ENCODE measurements around the gene MGAT4A.

MGAT4A gene

DNA sequence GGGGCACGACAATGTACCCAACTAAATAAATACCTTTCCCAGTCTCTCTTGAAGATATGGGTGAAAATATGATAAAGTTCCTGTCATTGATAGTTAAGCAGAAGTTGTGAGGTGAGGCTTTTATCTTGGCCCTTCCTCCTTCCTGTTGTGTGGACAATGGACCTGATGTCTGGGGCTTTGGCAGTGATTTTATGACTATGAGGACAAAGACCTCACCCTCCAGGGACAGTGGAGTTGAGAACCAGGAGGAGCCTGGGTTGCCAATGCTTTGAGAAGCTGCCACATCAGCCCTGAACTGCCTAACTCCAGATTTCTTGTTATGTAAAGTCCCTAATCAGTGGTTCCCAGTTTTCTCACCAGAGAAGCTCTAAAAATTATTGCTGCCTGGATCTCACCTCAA is 20.8 kb upstream of the MGAT4A start:
- no peaks in the 10 kb centered on the region for H3K27me3 Mint-ChIP-seq
- ATAC-seq (replicated peaks; ENCODE audit: extremely low read depth, poor library complexity, severe bottlenecking) = no peak
- no peaks in the 10 kb centered on the region for H3K36me3 Mint-ChIP-seq (ENCODE audit: insufficient read depth)
- peaks cover 36% of the 10 kb centered on the region for H3K4me1 Mint-ChIP-seq
- DNase-seq (ENCODE audit: low spot score in 2 of 2) = no peak
- no peaks in the 10 kb centered on the region for H3K9me3 Mint-ChIP-seq
- H3K27ac Mint-ChIP-seq (ENCODE audit: low read depth) = no peak overlapping the region
- no peak overlapping the region for H3K4me3 Mint-ChIP-seq

- no peaks in the 10 kb centered on the region for H3K27me3 Mint-ChIP-seq
- H3K4me3 Mint-ChIP-seq = no peak overlapping the region
- H3K9me3 Mint-ChIP-seq = no peaks in the 10 kb centered on the region
- no peaks in the 10 kb centered on the region for H3K36me3 Mint-ChIP-seq (ENCODE audit: insufficient read depth)
- H3K4me1 Mint-ChIP-seq = peaks cover 36% of the 10 kb centered on the region
- ATAC-seq (replicated peaks; ENCODE audit: extremely low read depth, poor library complexity, severe bottlenecking) = no peak
- H3K27ac Mint-ChIP-seq (ENCODE audit: low read depth) = no peak overlapping the region
- no peak for DNase-seq (ENCODE audit: low spot score in 2 of 2)
Measured at GRCh38 chr2:98750593-98751282, 19.8 kb upstream of the MGAT4A start.

GRCh38 chr2:98749066-98749450 is 18.1 kb upstream of the MGAT4A start:
- peak; percentile 46 for ATAC-seq (replicated peaks; ENCODE audit: extremely low read depth, poor library complexity, severe bottlenecking)
- H3K27ac Mint-ChIP-seq (ENCODE audit: low read depth) = peak overlapping the region; percentile 0
- DNase-seq (ENCODE audit: low spot score in 2 of 2) = no peak
- H3K4me3 Mint-ChIP-seq = no peak overlapping the region
- no peaks in the 10 kb centered on the region for H3K27me3 Mint-ChIP-seq
- no peaks in the 10 kb centered on the region for H3K36me3 Mint-ChIP-seq (ENCODE audit: insufficient read depth)
- H3K4me1 Mint-ChIP-seq = peaks cover 39% of the 10 kb centered on the region
- H3K9me3 Mint-ChIP-seq = no peaks in the 10 kb centered on the region

DNA sequence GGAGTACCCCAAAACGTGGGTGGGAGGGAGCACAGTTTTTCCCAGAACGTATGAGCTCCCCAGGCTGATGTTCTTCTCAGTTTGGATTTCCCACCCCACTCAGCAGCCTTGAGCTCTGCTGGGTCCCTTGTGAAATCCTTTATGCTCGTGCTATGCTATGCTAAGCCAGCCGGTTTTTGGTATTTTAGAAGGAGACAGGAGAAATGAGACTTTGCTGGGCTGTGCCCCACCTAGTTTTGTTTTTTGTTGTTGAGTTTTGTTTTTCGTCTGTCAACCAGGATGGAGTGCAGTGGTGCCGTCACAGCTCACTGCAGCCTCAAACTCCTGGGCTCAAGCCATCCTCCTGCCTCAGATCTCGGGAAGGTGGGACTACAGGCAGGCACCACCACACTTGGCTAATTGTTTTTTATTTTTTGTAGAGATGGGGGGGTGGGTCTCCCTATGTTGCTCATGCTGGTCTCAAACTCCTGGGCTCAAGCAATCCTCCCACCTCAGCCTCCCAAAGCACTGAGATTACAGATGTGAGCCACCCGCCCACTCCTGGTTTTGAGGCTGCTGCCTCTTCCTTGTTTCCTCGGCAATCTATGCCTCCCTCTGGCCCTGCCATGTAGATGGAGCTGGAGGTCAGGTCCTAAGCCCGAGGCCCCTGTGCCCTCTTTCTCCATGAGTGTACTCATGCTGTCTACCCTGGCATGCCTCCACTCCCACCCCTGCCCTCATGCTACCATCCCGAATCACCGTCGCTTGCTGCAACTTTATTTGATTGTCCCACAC is 17.5 kb upstream of the MGAT4A start:
- Mint-ChIP-seq H3K27me3 (no peaks in the 10 kb centered on the region), H3K4me3 (no peak overlapping the region), H3K36me3 (ENCODE audit: insufficient read depth) (no peaks in the 10 kb centered on the region), H3K4me1 (peaks cover 43% of the 10 kb centered on the region), H3K9me3 (no peaks in the 10 kb centered on the region), H3K27ac (ENCODE audit: low read depth) (peak overlapping the region; percentile 0)
- ATAC-seq (replicated peaks; ENCODE audit: extremely low read depth, poor library complexity, severe bottlenecking) = no peak
- DNase-seq (ENCODE audit: low spot score in 2 of 2) = no peak

DNA sequence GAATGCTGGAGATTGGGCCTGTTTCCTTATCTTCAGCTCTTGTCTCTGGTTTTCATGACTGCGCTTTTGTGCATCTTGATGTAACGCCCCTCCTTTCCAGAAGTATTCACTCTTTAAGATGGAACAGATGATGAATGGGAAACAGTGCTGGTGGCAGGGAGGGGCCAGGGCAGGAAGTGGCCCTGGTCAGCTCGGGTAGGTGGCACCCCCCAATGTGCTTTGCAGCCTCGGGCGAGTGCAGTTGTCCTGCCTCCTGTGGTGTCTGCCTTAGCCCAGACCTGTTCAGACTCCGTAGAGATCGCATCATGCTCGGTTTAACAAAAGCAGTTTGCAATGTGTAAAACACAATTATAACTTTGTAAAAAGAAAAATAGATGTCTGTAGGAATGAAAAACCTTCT is 17.0 kb upstream of the MGAT4A start:
- DNase-seq (ENCODE audit: low spot score in 2 of 2) (no peak), ATAC-seq (replicated peaks; ENCODE audit: extremely low read depth, poor library complexity, severe bottlenecking) (no peak)
- peaks cover 46% of the 10 kb centered on the region for H3K4me1 Mint-ChIP-seq
- H3K9me3 Mint-ChIP-seq = no peaks in the 10 kb centered on the region
- no peaks in the 10 kb centered on the region for H3K27me3 Mint-ChIP-seq
- no peaks in the 10 kb centered on the region for H3K36me3 Mint-ChIP-seq (ENCODE audit: insufficient read depth)
- no peak overlapping the region for H3K27ac Mint-ChIP-seq (ENCODE audit: low read depth)
- H3K4me3 Mint-ChIP-seq = no peak overlapping the region

DNA sequence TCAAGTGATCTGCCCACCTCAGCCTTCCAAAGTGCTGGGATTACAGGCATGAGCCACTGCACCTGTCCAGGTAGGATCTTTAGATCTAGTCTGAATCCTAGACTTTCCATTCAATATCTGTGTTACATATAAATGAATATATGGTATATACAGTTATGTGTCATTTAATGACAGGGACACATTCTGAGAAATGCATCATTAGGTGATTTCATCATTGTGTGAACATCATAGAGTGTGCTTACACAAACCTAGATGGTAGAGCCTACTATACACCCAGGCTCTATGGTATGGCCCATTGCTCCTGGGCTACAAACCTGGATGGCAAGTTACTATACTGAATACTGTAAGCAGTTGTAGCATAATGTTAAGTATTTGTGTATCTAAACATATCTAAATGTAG is 15.5 kb upstream of the MGAT4A start:
- Mint-ChIP-seq H3K4me1 (peaks cover 42% of the 10 kb centered on the region), H3K9me3 (no peaks in the 10 kb centered on the region), H3K4me3 (no peak overlapping the region), H3K36me3 (ENCODE audit: insufficient read depth) (peaks cover 2% of the 10 kb centered on the region), H3K27me3 (no peaks in the 10 kb centered on the region), H3K27ac (ENCODE audit: low read depth) (no peak overlapping the region)
- DNase-seq (ENCODE audit: low spot score in 2 of 2) = no peak
- ATAC-seq (replicated peaks; ENCODE audit: extremely low read depth, poor library complexity, severe bottlenecking) = no peak

DNA sequence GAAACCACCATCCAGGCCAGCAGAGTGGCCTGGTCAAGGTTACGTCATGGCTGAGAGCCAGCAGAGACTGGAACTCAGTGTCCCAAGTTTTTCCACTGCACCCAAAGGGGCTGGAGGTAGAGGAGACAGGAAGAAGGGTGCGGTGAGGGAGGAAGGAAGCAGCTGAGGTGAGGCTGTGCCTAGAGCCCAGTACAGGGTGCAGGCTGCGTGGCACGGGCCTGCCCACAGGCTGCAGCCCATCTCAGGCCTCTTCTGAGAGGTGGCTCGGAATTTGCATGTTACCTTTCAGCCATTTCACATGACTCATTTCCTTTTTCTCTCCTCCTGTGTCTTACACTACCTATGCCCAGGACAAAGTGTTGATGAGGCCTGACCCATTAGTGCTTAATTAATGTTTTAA is 13.7 kb upstream of the MGAT4A start:
- H3K9me3 Mint-ChIP-seq = no peaks in the 10 kb centered on the region
- H3K27ac Mint-ChIP-seq (ENCODE audit: low read depth) = no peak overlapping the region
- H3K4me3 Mint-ChIP-seq = no peak overlapping the region
- peaks cover 44% of the 10 kb centered on the region for H3K4me1 Mint-ChIP-seq
- ATAC-seq (replicated peaks; ENCODE audit: extremely low read depth, poor library complexity, severe bottlenecking) (no peak), DNase-seq (ENCODE audit: low spot score in 2 of 2) (no peak)
- H3K27me3 Mint-ChIP-seq = no peaks in the 10 kb centered on the region
- H3K36me3 Mint-ChIP-seq (ENCODE audit: insufficient read depth) = peaks cover 2% of the 10 kb centered on the region

- H3K27ac Mint-ChIP-seq (ENCODE audit: low read depth) = peak overlapping the region; percentile 57
- DNase-seq (ENCODE audit: low spot score in 2 of 2) = no peak
Measured at GRCh38 chr2:98743835-98744234, 12.9 kb upstream of the MGAT4A start.

DNA sequence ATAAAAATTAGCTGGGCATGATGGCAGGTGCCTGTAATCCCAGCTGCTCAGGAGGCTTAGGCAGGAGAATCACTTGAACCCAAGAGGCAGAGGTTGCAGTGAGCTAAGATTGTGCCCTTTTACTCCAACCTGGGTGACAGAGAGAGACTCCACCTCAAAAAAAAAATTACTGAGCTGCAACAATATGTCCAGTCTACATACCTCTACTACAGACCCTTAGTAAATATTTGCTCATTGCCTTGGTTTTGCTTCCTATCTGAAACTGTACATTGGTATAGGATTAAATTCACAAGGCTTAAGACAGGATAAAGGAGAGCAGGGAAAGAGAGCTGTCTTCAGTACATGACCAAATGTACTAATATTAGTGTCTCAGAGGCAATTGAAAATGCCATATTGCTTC is 8.1 kb upstream of the MGAT4A start:
- Mint-ChIP-seq H3K27me3 (no peaks in the 10 kb centered on the region), H3K4me3 (no peak overlapping the region), H3K27ac (ENCODE audit: low read depth) (no peak overlapping the region), H3K4me1 (peaks cover 53% of the 10 kb centered on the region), H3K36me3 (ENCODE audit: insufficient read depth) (peaks cover 5% of the 10 kb centered on the region), H3K9me3 (no peaks in the 10 kb centered on the region)
- ATAC-seq (replicated peaks; ENCODE audit: extremely low read depth, poor library complexity, severe bottlenecking) (no peak), DNase-seq (ENCODE audit: low spot score in 2 of 2) (no peak)

More at GRCh38 chr2:98743835-98744234, 12.9 kb upstream of the MGAT4A start:
- Mint-ChIP-seq H3K4me1 (peaks cover 38% of the 10 kb centered on the region), H3K4me3 (no peak overlapping the region), H3K27me3 (no peaks in the 10 kb centered on the region), H3K9me3 (no peaks in the 10 kb centered on the region), H3K36me3 (ENCODE audit: insufficient read depth) (peaks cover 2% of the 10 kb centered on the region)
- ATAC-seq (replicated peaks; ENCODE audit: extremely low read depth, poor library complexity, severe bottlenecking) = no peak

DNA sequence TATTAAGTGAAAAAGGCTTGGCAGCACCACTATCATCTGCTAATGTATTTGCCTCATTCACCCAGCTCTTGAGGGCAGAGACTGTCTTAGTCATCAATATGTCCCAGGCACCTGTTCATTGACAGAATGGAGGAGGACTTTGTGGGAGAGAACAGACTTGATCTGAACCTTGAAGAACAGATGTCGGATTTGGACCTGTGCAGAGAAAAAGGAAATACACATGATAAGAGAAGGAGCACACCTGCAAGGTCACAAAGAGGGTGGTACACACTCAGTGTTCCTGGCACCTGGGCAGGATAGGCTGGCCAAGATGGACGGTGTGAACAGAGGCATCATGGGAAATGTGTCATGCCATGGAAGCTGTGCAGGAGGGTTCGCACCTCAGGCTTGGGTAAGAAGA is 7.4 kb upstream of the MGAT4A start:
- no peak for DNase-seq (ENCODE audit: low spot score in 2 of 2)
- ATAC-seq (replicated peaks; ENCODE audit: extremely low read depth, poor library complexity, severe bottlenecking) = no peak
- H3K36me3 Mint-ChIP-seq (ENCODE audit: insufficient read depth) = peaks cover 5% of the 10 kb centered on the region
- no peaks in the 10 kb centered on the region for H3K27me3 Mint-ChIP-seq
- no peaks in the 10 kb centered on the region for H3K9me3 Mint-ChIP-seq
- no peak overlapping the region for H3K4me3 Mint-ChIP-seq
- H3K27ac Mint-ChIP-seq (ENCODE audit: low read depth) = peak overlapping the region; percentile 58
- peaks cover 56% of the 10 kb centered on the region for H3K4me1 Mint-ChIP-seq

GRCh38 chr2:98737848-98738247 is 6.9 kb upstream of the MGAT4A start:
- Mint-ChIP-seq H3K27ac (ENCODE audit: low read depth) (peak overlapping the region; percentile 58), H3K4me1 (peaks cover 57% of the 10 kb centered on the region), H3K36me3 (ENCODE audit: insufficient read depth) (peaks cover 5% of the 10 kb centered on the region), H3K4me3 (no peak overlapping the region), H3K27me3 (no peaks in the 10 kb centered on the region), H3K9me3 (no peaks in the 10 kb centered on the region)
- DNase-seq (ENCODE audit: low spot score in 2 of 2) (no peak), ATAC-seq (replicated peaks; ENCODE audit: extremely low read depth, poor library complexity, severe bottlenecking) (no peak)

GRCh38 chr2:98736464-98736889 is 5.5 kb upstream of the MGAT4A start:
- Mint-ChIP-seq H3K9me3 (no peaks in the 10 kb centered on the region), H3K4me1 (peaks cover 64% of the 10 kb centered on the region), H3K27me3 (no peaks in the 10 kb centered on the region), H3K4me3 (no peak overlapping the region), H3K27ac (ENCODE audit: low read depth) (peak overlapping the region; percentile 65), H3K36me3 (ENCODE audit: insufficient read depth) (peaks cover 8% of the 10 kb centered on the region)
- DNase-seq (ENCODE audit: low spot score in 2 of 2) (no peak), ATAC-seq (replicated peaks; ENCODE audit: extremely low read depth, poor library complexity, severe bottlenecking) (peak; percentile 45)

DNA sequence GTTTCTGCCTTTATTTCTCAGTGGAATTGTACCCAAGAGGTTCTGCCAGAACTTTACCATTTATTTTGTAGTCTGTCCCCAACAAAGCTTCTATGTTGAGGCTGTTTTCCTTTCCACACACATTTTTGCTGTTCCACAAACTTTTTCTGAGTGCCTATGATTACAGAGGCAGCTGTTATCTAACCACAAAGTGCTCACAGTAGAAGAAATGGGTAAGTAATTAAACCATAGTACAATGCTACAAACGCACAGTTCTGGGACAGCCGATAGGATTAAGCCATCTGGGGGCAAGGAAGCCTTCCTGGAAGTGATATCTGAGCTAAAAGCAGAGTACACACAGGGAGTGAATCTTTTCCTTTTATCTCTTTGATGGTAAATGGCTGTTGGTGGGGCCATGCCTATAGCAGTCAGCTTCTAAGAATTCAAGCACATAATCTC is 3.9 kb upstream of the MGAT4A start:
- no peak for DNase-seq (ENCODE audit: low spot score in 2 of 2)
- ATAC-seq (replicated peaks; ENCODE audit: extremely low read depth, poor library complexity, severe bottlenecking) = no peak
- Mint-ChIP-seq H3K36me3 (ENCODE audit: insufficient read depth) (peaks cover 12% of the 10 kb centered on the region), H3K27ac (ENCODE audit: low read depth) (peak overlapping the region; percentile 89), H3K27me3 (no peaks in the 10 kb centered on the region), H3K9me3 (no peaks in the 10 kb centered on the region), H3K4me1 (peaks cover 58% of the 10 kb centered on the region), H3K4me3 (peak overlapping the region; percentile 88)

All from central memory CD8-positive, alpha-beta T cell (primary cell).